ENCODE measurements around the gene P4HTM.
A peak's percentile ranks its signal among the peaks of the same experiment; 100 is the strongest.

The P4HTM gene

GRCh38 chr3:49028298-49028672, 38.2 kb downstream of the P4HTM start:
- no peak for DNase-seq (ENCODE audit: extremely low read depth, low read depth)
- peak overlapping the region; percentile 92 for H3K4me3 ChIP-seq (replicated peaks; ENCODE audit: low read depth, low read length)
- TF ChIP-seq, protein P1, sequence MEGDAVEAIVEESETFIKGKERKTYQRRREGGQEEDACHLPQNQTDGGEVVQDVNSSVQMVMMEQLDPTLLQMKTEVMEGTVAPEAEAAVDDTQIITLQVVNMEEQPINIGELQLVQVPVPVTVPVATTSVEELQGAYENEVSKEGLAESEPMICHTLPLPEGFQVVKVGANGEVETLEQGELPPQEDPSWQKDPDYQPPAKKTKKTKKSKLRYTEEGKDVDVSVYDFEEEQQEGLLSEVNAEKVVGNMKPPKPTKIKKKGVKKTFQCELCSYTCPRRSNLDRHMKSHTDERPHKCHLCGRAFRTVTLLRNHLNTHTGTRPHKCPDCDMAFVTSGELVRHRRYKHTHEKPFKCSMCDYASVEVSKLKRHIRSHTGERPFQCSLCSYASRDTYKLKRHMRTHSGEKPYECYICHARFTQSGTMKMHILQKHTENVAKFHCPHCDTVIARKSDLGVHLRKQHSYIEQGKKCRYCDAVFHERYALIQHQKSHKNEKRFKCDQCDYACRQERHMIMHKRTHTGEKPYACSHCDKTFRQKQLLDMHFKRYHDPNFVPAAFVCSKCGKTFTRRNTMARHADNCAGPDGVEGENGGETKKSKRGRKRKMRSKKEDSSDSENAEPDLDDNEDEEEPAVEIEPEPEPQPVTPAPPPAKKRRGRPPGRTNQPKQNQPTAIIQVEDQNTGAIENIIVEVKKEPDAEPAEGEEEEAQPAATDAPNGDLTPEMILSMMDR (IDR thresholded peaks at IDR 0.05; ENCODE audit: low read depth, low read length, missing control alignments), result no peak

DNA sequence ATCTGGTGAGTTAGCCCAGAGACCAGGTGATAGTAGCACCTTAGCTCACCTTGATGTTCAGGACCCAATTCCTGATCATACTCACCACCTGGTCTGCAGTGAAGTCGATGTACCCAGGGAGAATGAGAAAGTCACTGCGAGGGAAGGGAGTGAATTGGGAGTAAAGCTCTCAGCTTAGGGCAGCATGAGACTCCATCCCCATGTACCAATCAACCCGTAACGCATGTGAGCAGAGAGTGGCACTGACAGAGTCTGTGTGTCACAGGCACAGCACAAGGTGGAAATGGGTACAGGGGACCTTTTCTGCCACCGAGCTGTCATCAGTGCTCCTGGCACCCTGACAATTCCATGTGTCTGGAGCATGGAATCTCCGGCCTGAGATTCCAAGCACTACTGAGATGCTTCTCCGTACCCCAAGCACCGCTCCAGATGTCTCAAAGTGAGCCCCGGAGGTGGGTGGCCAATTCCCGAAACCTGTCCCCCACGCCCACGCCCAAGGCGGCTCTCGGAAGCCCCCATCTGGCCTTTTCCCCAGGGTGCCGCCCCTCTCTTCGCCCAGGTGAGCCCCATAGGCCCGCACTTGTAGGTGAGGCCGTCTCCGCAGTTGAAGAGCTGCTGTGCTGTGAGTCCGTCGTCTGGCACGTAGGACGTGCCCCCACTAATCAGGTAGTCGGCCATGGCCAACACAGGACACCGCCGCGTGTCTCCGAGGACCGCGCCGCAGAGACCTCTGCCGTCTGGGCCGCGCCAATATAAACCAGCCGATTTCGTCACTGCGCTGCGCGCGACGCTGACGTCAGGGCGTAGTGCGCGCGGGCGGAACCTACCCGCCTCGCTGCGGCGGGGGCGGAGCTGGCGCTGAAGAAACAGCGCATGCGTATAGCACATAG, 38.9 kb downstream of the P4HTM start, which contains the start of gene IMPDH2:
Gene IMPDH2 (minus strand): TSS at position 726 of the 890 bp plus-strand sequence. CDS start 48 bp downstream, at position 678.
- peak; percentile 71 for DNase-seq (ENCODE audit: extremely low read depth, low read depth)
- TF ChIP-seq, protein P1 (IDR thresholded peaks at IDR 0.05; ENCODE audit: low read depth, low read length, missing control alignments), result no peak
- H3K4me3 ChIP-seq (replicated peaks; ENCODE audit: low read depth, low read length), result peak within 1 kb of the TSS; percentile 92

GRCh38 chr3:49029563-49029884, 39.5 kb downstream of the P4HTM start:
- no peak for DNase-seq (ENCODE audit: extremely low read depth, low read depth)
- TF ChIP-seq, protein P1 (IDR thresholded peaks at IDR 0.05; ENCODE audit: low read depth, low read length, missing control alignments), result no peak
- peak overlapping the region; percentile 92 for H3K4me3 ChIP-seq (replicated peaks; ENCODE audit: low read depth, low read length)

GRCh38 chr3:49030321-49030720, 40.3 kb downstream of the P4HTM start:
- no peak for DNase-seq (ENCODE audit: extremely low read depth, low read depth)
- H3K4me3 ChIP-seq (replicated peaks; ENCODE audit: low read depth, low read length), result no peak overlapping the region
- TF ChIP-seq, protein P1 (IDR thresholded peaks at IDR 0.05; ENCODE audit: low read depth, low read length, missing control alignments), result no peak

DNA sequence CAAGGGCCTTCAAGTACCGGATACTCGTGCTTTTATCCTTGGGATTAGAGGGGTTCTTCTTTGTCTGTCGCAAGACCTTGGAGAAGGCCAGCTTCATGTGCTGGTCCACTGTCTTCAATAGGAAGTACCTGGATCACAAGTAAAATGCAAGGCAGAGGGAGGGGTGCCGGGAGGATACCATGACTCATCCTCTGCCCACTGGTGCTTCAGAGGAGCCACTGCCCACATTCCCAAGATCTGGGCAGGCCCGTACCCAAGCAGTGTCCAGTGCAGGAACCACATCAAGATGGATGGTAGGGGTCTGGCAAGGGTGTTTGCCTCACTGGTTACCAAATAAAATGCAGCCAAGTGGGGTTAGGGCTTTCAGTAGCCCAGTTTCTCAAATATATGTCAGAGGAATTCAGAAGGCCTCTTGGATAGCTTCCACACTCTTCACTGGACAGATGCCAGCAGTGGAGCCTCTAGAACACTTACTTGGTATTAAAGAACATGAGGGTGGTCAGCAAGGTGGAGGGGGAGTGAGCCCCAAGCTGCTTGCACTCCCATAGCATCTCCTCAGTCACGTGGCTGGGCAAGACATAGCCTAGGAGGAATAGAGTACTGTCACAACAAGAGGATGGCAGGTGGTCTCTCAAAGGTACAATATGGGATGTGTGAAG, 42.7 kb downstream of the P4HTM start:
- no peak for DNase-seq (ENCODE audit: extremely low read depth, low read depth)
- H3K4me3 ChIP-seq (replicated peaks; ENCODE audit: low read depth, low read length), result no peak overlapping the region
- TF ChIP-seq, protein P1 (IDR thresholded peaks at IDR 0.05; ENCODE audit: low read depth, low read length, missing control alignments), result no peak

- DNase-seq (ENCODE audit: extremely low read depth, low read depth), result no peak
- TF ChIP-seq, protein P1 (IDR thresholded peaks at IDR 0.05; ENCODE audit: low read depth, low read length, missing control alignments), result no peak
- H3K4me3 ChIP-seq (replicated peaks; ENCODE audit: low read depth, low read length), result no peak overlapping the region
Measured at GRCh38 chr3:49034650-49035049, 44.6 kb downstream of the P4HTM start.

Data from HFF-Myc (cell line).